Activated T-cell treated with anti-CD3 and anti-CD28 coated beads, Interleukin-2, amount 50 U/mL, for 1 hour (primary cell): ENCODE measurements around the gene DAB1.

ENCODE experiments used
- DNase-seq: peaks from one replicate; pipeline ENCODE4 v3.0.0-alpha.2; 2020

DAB1 gene

DNA sequence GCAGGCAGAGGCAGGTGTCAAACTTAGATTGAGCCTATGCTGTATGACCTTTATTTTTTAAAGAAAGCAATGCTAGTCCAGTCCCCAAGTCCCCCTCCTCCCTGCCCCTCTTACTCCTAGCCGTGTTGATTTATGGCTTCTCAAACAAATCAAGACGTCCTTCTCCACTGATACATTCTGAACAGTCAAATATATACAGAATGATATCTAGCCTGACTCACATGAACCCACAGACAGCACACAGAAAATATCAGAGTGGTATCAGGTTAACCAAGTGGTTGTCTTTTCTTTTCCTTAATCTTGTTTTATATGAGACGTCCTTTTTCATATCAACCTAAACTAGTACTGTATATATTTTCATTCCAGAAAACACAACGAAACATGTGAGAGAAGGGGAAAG, 13.4 kb downstream of the DAB1 start:
- DNase-seq = no peak

DNA sequence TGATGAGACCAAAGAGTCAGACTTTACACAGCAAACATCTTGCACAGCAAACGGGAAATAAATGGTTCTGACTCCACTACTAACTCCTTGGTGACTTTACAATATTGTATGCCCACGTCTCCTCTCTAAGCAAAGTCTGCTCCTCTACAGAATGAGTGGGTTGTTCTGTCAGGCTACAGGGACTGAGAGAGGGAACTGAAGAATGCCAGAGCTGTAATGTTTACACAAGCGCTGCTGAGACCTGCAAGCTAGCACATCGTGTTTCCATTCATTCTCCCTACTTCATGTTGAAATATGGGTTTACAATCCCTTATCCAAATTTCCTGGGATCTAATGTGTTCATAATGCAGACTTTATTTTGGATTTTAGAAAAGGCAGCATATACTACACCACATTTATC, 15.9 kb downstream of the DAB1 start:
- no peak for DNase-seq

DNA sequence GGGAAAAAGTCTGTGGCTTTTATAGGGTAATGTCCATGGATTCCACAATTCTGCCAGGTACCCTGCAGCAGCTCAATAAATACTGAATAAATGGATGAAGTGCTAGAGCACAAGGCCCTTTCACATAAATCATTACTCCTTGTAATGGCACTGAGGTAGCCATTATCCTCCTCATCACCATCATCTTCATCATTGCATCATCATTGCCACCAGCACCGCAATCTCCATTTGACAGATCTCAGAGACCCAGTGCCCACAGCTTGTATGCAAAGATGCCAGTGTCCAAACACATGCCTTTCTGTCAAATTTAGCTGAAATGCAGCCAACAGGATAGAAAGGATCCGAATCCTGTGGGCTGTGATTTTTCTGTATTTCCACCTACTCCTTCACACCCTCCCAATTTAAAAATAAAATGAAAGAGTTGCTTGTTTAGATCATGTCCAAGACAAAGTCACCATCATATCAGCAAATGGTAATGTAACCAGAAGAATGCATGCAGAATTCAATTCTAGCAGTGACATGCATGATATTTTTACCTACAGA, 17.4 kb downstream of the DAB1 start:
- DNase-seq = no peak

DNA sequence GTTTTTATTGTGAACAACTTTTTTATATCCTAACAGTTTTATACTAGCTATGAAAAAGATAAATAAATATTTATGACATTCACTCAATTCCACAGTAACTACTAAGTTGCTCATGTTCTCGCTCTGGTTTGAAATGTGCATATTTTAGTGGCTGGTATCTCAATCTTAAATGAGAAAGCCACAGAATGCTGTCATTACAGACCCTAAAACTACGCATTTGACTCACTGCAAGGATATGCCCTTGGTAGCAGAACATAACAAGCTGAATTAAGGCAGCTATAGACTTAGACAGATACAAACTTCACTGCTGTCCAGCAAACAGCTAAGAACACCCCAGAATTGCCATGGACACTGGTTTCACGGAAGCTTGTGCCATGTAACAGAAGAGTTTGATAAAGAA, 19.0 kb downstream of the DAB1 start:
- DNase-seq = no peak

DNA sequence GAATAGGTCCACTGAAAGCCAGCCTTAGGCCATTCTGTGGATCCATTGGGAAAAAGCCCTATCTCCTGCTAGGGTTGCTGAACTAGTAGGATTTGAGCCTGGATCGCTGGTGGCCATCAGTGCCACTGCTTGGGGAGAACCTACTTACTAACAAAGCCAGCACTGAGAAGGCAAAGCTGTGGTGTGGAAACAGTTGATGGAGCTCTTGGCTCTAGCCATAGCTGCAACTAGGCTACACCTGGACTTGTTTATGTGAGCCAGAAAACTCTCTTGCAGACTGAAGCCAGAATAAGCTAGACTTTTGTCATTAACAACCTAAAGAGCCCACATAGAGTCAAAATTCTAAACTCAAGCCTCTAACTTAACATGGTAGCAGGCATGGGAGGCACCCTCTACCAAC, 20.7 kb downstream of the DAB1 start:
- no peak for DNase-seq

DNA sequence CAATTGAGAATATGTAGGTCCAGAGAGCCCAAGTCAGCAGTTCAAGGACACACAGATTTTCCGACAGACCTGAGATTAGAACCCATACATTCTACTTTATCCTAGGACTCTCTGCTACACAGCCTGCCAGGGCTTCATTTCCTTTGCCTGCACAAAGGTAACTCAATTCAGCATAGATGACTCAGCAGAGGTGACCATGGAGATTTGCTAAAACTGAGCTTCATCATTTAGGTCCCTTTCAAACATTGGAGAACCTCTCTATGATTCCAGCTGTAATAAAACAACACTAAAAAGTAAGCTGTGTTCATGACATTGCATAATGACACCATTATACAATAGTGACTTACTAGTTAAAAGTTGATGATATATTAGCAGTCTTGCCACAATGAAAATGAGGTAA, 22.2 kb downstream of the DAB1 start:
- DNase-seq = no peak

DNA sequence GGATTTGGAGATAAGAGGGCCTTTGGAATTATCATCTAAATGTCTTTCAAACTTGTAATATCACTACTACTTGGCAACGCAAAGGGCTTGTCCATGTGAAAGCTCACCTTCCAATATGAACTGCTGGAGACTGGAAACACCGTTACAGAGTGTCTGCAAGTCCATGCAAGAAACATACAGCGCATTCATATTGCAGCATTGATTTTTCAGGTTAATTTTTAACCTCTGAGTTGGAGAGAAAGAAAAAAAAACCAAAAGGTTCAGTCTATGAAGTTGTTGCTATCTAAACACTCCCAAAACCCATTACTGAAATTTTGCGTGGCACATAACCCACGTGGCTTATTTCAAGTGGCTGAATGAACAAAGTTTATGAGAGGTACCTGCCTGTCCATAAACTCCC, 23.8 kb downstream of the DAB1 start:
- no peak for DNase-seq

DNA sequence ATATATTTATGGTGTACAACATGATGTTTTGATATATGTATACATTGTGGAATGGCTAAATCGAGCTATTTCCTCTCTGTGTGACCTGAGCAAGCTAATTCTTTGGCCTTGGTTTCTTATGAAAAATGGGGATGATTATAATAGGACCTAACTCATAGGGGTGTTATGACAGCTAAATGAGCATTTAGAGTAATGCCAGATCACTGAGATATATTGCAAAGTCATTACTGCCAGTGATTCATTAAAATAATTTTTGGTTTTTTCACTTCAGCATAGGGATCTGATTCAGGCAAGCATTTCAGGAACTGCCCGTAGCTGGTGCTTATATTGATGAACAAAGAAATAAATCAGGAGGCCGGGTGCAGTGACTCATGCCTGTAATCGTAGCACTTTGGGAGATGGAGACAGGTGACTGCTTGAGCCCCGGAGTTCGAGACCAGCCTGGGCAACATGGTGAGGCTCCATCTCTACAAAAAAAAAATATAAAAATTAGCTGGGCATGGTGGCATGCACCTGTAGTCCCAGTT, 30.7 kb downstream of the DAB1 start:
- no peak for DNase-seq

DNA sequence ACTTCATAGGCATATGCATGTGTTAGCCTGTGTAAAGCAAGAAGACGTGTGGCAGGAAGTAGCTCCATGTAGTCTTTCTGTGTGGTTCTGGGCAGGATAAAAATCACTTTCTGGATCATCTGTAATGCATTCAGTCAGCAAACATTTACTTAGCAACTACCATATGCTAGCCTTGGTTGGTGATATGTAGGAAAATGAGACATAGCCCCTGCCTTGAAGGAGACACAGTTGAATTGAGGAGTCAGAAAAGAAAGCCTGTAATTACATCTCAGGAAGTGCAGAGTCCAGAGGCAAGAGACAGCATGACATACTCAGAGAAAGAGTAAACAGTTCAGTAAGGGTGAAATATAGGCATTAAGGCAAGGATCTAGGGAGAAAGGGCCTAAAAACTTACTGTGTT, 38.5 kb downstream of the DAB1 start:
- DNase-seq = no peak

DNA sequence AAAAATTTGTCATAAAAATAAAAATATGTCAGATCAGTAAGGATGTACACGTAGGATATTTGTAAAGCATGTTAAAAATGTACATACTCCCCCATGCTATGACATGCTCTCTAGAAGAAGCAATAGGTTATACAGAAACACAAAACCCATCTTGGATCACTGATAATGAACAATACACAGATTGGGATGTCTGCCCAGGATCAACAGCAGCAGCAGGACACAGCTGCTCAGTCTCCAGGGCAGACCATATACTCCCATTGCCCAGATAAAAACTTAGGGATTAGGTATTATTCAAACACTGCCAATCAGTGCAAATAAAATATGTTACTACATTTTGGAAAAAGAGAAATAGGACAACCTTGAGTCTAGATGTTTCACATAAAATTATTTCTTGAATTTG, 39.0 kb downstream of the DAB1 start:
- DNase-seq = no peak

DNA sequence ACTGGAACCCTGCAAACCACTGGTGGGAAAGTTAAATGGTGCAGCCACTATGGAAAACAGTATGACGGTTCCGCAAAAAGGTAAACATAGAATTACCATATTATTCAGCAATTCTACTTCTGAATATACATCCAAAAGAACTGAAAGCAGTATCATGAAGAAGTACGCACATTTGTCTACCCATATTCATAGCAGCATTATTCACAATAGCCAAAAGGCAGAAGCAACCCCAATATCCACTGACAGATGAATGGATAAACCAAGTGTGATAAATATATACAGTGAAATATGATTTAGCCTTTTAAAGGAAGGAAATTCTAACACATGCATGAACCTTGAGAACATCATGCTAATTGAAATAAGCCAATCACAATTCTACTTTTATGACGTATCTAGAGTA, 39.6 kb downstream of the DAB1 start:
- no peak for DNase-seq

DNA sequence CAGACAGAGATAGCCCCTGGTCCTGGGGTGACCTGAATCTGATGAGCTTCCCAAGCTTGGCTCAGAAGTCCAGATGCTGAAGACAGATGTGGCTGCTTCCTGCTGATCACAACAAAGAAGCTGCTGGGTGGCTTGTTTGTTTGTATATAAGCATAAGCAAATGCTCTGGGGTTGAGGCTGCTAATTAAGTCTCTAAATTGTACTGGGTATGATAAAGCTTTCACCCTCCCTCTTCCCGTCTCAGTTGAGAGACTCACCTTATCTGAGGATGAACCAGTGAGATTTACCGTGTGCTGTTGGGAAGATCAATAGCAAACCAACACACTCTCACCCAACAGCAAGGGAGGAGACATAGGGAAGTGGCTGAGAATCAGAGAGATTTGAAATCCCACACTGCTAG, 42.0 kb downstream of the DAB1 start:
- no peak for DNase-seq

DNA sequence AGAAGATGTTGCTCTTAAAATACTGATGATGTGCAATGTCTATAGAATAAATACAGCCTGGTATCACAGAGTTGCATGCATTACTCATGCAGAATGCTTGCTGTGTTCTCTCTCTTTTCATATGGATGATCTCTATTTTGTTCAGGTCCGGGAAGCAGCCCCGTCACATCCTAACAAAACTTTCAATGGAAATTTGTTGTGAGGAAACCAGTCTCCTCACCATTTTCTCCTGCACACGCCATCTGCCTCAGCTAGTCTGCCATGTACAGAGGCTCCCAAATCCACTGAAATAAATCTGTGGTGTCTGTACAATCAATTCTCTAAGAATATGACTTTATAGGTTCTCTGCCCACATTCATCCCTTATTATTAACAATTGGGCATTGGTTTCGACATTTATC, 42.4 kb downstream of the DAB1 start:
- no peak for DNase-seq

DNA sequence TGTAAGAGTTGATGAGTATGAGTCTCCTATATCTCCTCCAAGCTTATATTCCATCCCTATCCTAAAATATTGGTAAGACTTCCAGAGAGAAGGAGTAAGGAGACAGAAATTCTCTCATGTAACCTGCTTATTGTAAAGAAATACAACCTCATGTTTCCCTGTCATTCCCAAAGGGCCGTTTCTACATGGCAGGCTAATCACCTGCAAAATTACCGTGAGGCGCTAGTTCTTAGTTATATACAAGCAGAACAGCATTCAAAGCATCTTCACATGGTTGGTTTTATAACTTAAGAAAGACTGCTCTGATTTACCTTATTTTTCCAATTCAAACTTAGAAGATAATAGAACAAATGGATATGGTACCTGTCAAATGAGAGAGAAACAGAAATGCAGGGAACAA, 42.9 kb downstream of the DAB1 start:
- DNase-seq = no peak

DNA sequence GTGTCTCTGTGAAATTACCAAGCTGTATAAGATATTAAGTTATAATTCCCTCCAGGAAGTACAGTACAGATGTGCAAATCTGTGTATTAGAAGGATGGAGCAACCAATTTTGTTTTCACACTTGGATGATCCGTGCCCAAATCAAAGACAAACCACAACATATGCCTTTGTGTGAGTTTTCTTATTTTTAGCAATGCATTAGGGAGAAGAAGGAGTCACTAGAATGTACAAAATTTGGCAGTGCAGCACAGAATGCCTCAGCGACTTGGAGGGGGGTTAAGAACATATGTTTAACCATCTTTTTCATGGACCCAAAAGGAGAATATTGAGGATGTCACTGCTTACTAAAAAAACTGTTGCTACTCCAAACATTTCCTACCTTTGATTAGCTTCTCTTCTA, 45.3 kb downstream of the DAB1 start:
- DNase-seq = no peak

DNA sequence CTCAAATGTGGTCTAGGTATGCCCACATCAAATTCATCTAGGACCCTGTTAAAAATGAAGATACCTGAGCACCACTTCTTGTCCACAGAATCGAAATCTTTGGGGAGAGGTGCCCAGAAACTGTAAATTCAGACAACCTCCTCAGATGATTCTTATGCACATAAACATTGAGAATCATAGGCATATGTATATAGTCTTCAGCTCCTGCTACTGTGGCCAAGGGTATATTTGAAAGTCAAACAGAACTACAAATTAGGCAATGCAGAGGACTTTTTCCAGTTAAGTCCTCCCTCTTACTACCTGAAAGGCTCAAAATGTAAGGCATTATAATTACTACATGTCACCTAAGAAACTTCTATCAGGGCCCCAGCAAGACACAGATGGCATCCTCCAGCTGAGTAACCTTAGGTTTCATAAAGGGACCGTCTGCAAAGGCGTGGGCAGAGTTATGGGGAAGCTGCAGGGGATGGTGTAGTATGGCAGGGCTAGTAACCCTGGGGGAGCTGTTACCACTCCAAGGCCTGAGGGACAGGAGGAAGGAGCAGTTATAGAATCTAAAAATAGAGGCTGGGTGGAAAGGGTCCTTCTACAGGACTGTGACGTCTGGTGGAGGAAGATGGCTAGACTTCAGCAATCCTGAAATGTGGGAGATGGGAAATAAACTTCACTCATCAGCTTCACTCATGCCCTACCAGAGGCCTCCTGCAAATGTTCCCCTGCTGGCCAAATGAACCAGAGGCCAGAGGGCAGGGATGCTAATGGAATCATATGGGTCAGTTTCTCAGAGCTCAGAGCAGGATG, 46.3 kb downstream of the DAB1 start:
- DNase-seq = no peak

DNA sequence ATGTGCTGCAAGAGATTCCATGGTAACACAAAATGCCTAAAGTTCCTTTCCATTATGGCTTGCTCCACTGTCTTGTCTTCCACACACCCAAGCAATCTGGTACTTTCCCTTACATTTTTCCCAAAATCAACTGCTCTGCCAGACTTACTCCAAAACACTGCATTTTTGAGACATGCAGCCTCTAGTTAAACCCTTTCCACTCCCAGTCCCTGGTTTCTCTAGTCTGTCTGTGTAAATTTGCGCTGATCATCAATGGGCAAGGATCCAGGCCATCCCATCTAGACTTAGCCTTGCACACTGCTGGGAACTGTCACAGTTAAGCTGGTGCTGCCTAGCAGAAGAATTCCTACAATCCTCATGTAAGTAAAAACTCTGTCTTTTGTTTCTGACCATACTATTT, 47.8 kb downstream of the DAB1 start:
- no peak for DNase-seq

DNA sequence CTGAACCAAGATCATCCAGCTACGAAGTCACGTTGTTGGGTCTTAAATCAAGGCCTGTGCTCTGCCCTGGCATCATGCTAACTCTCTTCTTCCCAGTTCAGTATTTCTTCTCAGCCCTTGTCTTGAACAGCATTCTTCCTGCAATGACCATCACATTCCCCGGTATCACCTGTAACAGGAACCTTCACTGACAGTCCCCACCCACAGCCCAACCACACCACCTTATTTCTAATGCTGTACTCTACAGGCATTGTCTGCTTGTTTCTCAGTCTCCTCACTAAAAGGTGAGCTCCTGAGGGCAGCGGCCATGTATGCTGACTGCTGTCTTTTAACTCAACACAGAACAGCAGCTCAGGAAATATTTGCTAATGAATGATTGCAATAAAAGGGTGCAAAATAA, 54.0 kb downstream of the DAB1 start:
- DNase-seq = no peak

DNA sequence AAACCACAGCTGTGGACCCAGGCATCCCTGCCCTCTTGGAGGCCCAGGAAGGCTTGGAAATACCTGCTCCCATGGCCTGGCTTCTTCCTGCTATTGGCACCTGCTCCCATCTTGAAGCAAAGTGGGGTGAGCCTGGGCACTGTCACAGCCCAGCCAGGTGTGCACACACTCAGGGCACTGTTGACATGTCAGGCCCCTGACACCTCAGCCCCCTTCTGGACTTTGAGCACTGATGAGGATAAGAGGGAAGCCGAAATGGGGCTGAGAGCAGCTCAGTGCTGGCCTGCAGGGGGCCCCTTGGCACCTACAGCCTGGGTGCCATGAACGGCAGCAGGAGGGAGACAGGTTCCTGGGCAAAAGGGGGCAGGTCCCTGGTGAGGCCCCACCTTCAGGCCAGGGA, 55.9 kb downstream of the DAB1 start:
- no peak for DNase-seq

DNA sequence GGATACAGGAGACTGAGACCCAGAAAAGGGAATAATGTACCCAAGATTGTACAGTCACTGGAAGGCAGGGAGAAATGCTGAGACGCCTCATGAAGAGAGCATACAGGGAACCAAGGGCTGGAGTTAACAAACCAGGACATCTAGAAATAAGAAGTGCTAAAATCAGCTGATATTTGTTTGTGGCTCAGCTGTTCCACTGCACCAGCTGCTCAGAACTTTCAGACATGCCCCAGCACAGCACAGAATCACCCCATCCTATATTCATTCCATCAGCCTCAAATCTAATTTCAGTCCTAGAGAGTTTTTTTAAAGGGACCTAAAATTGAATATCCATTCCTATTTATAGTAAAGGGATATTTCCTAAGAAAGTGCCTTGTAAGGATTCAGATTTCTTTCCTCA, 60.2 kb downstream of the DAB1 start:
- DNase-seq = no peak

DNA sequence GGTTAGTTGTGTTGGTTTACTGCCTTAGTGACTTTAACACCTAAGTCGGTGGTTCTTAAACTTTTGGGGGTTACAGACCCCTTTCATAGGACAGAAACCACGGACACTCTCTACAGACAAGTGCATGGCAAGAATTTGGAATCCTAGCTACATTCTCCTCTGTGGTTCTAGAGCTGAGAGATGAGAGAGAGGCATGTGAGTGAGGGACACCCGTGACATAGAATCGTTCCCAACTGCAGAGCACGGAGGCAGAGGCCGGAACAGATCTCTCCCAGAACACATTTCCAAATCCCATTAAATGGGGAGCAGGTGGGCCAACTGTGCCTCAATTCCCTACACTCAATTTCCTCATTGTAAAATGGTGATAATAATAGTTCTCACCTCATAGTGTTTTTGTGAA, 60.7 kb downstream of the DAB1 start:
- no peak for DNase-seq

DNA sequence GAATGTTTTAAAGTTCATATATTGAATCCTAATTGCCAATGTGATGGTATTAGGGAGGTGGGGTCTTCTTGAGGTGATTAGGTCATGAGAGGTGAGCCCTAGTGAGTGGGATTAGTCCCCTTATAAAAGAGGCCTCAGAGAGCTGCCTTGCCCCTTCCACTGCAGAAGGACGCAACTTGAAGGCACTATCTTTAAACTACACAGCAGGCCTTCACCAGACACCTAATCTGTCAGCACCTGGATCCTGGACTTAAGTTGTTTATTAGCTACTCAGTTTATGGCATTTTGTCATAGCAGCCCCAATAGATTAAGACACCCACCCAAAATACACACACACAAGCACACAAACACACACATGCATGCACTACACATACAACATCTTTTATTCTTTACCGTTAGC, 61.4 kb downstream of the DAB1 start:
- no peak for DNase-seq

DNA sequence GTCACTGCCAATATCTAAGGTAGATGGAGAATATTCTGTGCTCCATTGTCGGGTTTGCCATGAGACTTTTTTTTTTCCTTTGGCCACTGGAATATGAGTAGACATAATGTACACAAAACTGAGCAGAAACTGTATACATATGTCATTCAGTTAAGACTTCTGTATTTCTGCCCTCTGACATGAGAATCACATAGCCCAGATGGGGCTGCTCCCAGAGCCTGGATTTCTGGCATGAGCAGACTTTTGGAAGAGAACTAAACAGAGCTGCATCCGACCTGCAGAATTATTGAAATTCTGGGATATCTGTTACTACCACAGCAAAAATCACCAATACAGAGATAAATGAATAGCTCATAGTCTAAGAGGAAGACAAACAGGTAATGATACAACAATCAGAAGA, 62.3 kb downstream of the DAB1 start:
- no peak for DNase-seq

DNA sequence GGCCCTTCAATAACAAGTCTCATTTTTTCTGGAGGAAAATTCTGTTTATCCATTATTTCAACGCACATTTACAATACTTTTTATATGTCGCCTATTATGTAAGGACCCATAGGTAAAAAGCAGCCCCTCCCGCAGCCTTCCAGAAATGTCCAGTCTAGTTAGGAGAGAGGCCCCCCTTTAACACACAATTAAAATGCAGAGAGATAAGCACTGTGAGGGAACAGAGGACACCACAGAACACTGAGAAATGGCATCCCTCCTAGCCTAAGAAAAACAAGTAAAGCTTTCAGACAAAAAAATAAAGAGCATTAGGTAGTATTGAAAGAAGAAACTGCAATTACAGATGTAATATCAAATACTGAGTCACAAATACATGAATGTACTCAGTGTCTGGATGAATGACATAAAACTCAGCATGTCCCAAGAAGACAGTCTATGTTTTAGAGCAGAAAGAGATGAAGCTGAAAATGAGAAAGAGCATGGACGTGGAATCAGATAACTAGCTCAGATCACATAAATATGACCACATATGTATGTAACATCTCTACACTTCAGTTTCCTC, 62.9 kb downstream of the DAB1 start:
- no peak for DNase-seq

DNA sequence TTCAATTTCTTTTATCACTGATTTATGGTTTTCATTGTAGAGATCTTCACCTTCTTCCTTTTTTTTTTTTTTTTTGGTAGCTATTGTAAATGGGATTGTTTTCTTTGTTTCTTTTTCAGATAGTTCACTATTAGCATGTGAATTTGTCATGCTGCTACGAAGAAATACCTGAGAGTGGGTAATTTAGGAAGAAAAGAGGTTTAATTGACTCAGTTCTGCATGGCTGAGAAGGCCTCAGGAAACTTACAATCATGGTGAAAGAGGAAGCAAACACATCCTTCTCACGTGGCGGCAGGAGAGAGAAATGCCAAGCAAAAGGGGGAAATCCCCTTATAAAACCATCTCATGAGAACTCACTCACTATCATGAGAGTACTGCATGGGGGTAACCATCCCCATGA, 66.4 kb downstream of the DAB1 start:
- no peak for DNase-seq
